SK-N-SH treated with all-trans-retinoic acid at 6 μM for 48 hours (cell line): ENCODE measurements around the gene CA5A.

Source experiments
- ATAC-seq: fragments of 200-7000 bp; cut with Tn5 transposase; 3 replicates; pipeline ENCODE4 v1.9.1; 2020; ENCODE audit warnings: mild to moderate bottlenecking, moderate library complexity
- ARNTL ChIP-seq: fragments of 450-650 bp; formaldehyde crosslinking; IDR thresholded peaks from 2 replicates; pipeline ENCODE4 v1.5.0; 2020; ENCODE audit warnings: low read depth, mild to moderate bottlenecking, moderate library complexity, borderline replicate concordance
- BACH2 ChIP-seq: fragments of 250-450 bp; sonication (Bioruptor Pico); IDR thresholded peaks from 2 replicates; pipeline ENCODE4 v1.9.0; 2021; ENCODE audit warnings: mild to moderate bottlenecking, borderline replicate concordance
- CREB5 ChIP-seq: fragments of 250-450 bp; sonication (Bioruptor Pico); IDR thresholded peaks from 2 replicates; pipeline ENCODE4 v1.5.1; 2020; ENCODE audit warnings: low read depth, mild to moderate bottlenecking, moderate library complexity
- CSDC2 ChIP-seq: fragments of 250-450 bp; sonication (Bioruptor Pico); IDR thresholded peaks from 2 replicates; pipeline ENCODE4 v1.5.0; 2020; ENCODE audit warnings: mild to moderate bottlenecking, moderate library complexity
- CSRNP3 ChIP-seq: fragments of 250-450 bp; sonication (Bioruptor Pico); IDR thresholded peaks from 2 replicates; pipeline ENCODE4 v1.5.1; 2021; ENCODE audit warnings: mild to moderate bottlenecking, moderate library complexity
- ESRRG ChIP-seq: fragments of 250-450 bp; sonication (Bioruptor Pico); IDR thresholded peaks from 2 replicates; pipeline ENCODE4 v1.6.1; 2021; ENCODE audit warnings: mild to moderate bottlenecking
- GLIS3 ChIP-seq: fragments of 250-450 bp; sonication (Bioruptor Pico); IDR thresholded peaks from 2 replicates; pipeline ENCODE4 v1.5.0; 2020; ENCODE audit warnings: mild to moderate bottlenecking, moderate library complexity
- ISL1 ChIP-seq: fragments of 250-450 bp; sonication (Bioruptor Pico); IDR thresholded peaks from 2 replicates; pipeline ENCODE4 v2.1.2; 2022; ENCODE audit warnings: mild to moderate bottlenecking, moderate library complexity
- OSR1 ChIP-seq: fragments of 250-450 bp; sonication (Bioruptor Pico); IDR thresholded peaks from 2 replicates; pipeline ENCODE4 v1.8.0; 2022; ENCODE audit warnings: moderate library complexity, mild to moderate bottlenecking, inconsistent platforms
- PATZ1 ChIP-seq: fragments of 250-450 bp; sonication (Bioruptor Pico); IDR thresholded peaks from 2 replicates; pipeline ENCODE4 v1.8.0; 2020; ENCODE audit warnings: mild to moderate bottlenecking, moderate library complexity, borderline replicate concordance
- POU6F1 ChIP-seq: fragments of 250-450 bp; sonication (Bioruptor Pico); IDR thresholded peaks from 2 replicates; pipeline ENCODE4 v1.8.0; 2021; ENCODE audit warnings: low read depth, mild to moderate bottlenecking, moderate library complexity, borderline replicate concordance
- PPARA ChIP-seq: fragments of 250-450 bp; sonication (Bioruptor Pico); IDR thresholded peaks from 2 replicates; pipeline ENCODE4 v1.5.0; 2020; ENCODE audit warnings: mild to moderate bottlenecking, borderline replicate concordance
- RARB ChIP-seq: fragments of 250-450 bp; sonication (Bioruptor Pico); IDR thresholded peaks from 2 replicates; pipeline ENCODE4 v1.8.0; 2021; ENCODE audit warnings: mild to moderate bottlenecking, moderate library complexity
- SNAI2 ChIP-seq: fragments of 250-450 bp; sonication (Bioruptor Pico); IDR thresholded peaks from 2 replicates; pipeline ENCODE4 v1.5.0; 2020; ENCODE audit warnings: mild to moderate bottlenecking, moderate library complexity
- TCF4 ChIP-seq: fragments of 250-450 bp; sonication (Bioruptor Pico); IDR thresholded peaks from 2 replicates; pipeline ENCODE4 v1.8.0; 2021; ENCODE audit warnings: mild to moderate bottlenecking, moderate library complexity, borderline replicate concordance
- TOX ChIP-seq: fragments of 250-450 bp; sonication (Bioruptor Pico); IDR thresholded peaks from 2 replicates; pipeline ENCODE4 v1.8.0; 2021; ENCODE audit warnings: mild to moderate bottlenecking, moderate library complexity, borderline replicate concordance
- TSHZ2 ChIP-seq: fragments of 250-450 bp; sonication (Bioruptor Pico); IDR thresholded peaks from 2 replicates; pipeline ENCODE4 v1.5.0; 2020; ENCODE audit warnings: mild to moderate bottlenecking, moderate library complexity
- ZC3H10 ChIP-seq: fragments of 250-450 bp; sonication (Bioruptor Pico); IDR thresholded peaks from 2 replicates; pipeline ENCODE4 v1.5.1; 2021; ENCODE audit warnings: mild to moderate bottlenecking, moderate library complexity
- ZFP3 ChIP-seq: fragments of 250-450 bp; sonication (Bioruptor Pico); IDR thresholded peaks from 2 replicates; pipeline ENCODE4 v1.5.0; 2020; ENCODE audit warnings: mild to moderate bottlenecking, moderate library complexity
- ZFP30 ChIP-seq: fragments of 450-650 bp; formaldehyde crosslinking; IDR thresholded peaks from 2 replicates; pipeline ENCODE4 v1.5.0; 2022; ENCODE audit warnings: mild to moderate bottlenecking, moderate library complexity
- ZNF565 ChIP-seq: fragments of 450-650 bp; formaldehyde crosslinking; conservative IDR thresholded peaks from 2 replicates; pipeline ENCODE4 v1.5.0; 2020; ENCODE audit warnings: low read depth, mild to moderate bottlenecking, moderate library complexity
- ZNF70 ChIP-seq: fragments of 450-650 bp; formaldehyde crosslinking; IDR thresholded peaks from 2 replicates; pipeline ENCODE4 v1.5.0; 2020; ENCODE audit warnings: mild to moderate bottlenecking, moderate library complexity

CA5A gene

GRCh38 chr16:87954361-87954760 is 18.0 kb upstream of the CA5A start:
- no peak for ATAC-seq
- TF ChIP-seq ZC3H10 (CRISPR knock-in tag): no peak
- TF ChIP-seq PATZ1 (CRISPR knock-in tag): no peak
- TF ChIP-seq ZNF70: no peak
- no peak for TF ChIP-seq CSRNP3 (CRISPR knock-in tag)
- no peak for TF ChIP-seq POU6F1 (CRISPR knock-in tag)
- TF ChIP-seq TCF4 (CRISPR knock-in tag): no peak
- TF ChIP-seq OSR1 (CRISPR knock-in tag): no peak
- no peak for TF ChIP-seq ARNTL (CRISPR knock-in tag)
- TF ChIP-seq GLIS3 (CRISPR knock-in tag): no peak
- TF ChIP-seq ZFP3 (CRISPR knock-in tag): no peak
- TF ChIP-seq SNAI2: no peak
- TF ChIP-seq ESRRG (CRISPR knock-in tag): no peak
- no peak for TF ChIP-seq TOX (CRISPR knock-in tag)
- TF ChIP-seq PPARA (CRISPR knock-in tag): no peak
- no peak for TF ChIP-seq CREB5 (CRISPR knock-in tag)
- no peak for TF ChIP-seq ISL1 (CRISPR knock-in tag)
- TF ChIP-seq BACH2 (CRISPR knock-in tag): no peak
- TF ChIP-seq ZFP30: no peak

GRCh38 chr16:87953308-87954215 is 17.2 kb upstream of the CA5A start:
- TF ChIP-seq ESRRG (CRISPR knock-in tag): no peak
- ATAC-seq: no peak

- TF ChIP-seq GLIS3 (CRISPR knock-in tag) (no peak), ZNF565 (no peak), TSHZ2 (CRISPR knock-in tag) (no peak), CSRNP3 (CRISPR knock-in tag) (no peak), RARB (no peak), ZFP30 (no peak), CSDC2 (CRISPR knock-in tag) (no peak), ZFP3 (CRISPR knock-in tag) (no peak), BACH2 (CRISPR knock-in tag) (no peak), CREB5 (CRISPR knock-in tag) (no peak), ZNF70 (no peak), PPARA (CRISPR knock-in tag) (no peak), SNAI2 (no peak), ZC3H10 (CRISPR knock-in tag) (no peak)
- no peak for ATAC-seq
Observed at GRCh38 chr16:87952751-87953150, 16.4 kb upstream of the CA5A start.
